Right forelimb (tissue), 1 donor: ENCODE data around the gene ARHGEF28.

Experiments used
- DNase-seq: peaks from one replicate; pipeline ENCODE4 v3.0.0-alpha.2; 2018

Gene ARHGEF28

GRCh38 chr5:73975845-73976244 lies 349.8 kb downstream of the ARHGEF28 start:
- no peak for DNase-seq

- no peak for DNase-seq
Measured at GRCh38 chr5:73977146-73977545, 351.1 kb downstream of the ARHGEF28 start.

GRCh38 chr5:73979321-73979720 lies 353.3 kb downstream of the ARHGEF28 start:
- no peak for DNase-seq

- no peak for DNase-seq
Measured at GRCh38 chr5:73981704-73982103, 355.7 kb downstream of the ARHGEF28 start.

- DNase-seq: no peak
Measured at GRCh38 chr5:73983644-73984043, 357.6 kb downstream of the ARHGEF28 start.

- no peak for DNase-seq
Measured at GRCh38 chr5:73985145-73985544, 359.1 kb downstream of the ARHGEF28 start.

GRCh38 chr5:73986729-73987128 lies 360.7 kb downstream of the ARHGEF28 start:
- DNase-seq: no peak

GRCh38 chr5:73987915-73988314 lies 361.9 kb downstream of the ARHGEF28 start:
- no peak for DNase-seq

GRCh38 chr5:73989956-73990355 lies 364.0 kb downstream of the ARHGEF28 start:
- DNase-seq: no peak
